Stimulated activated CD4-positive, alpha-beta T cell treated with anti-CD3 and anti-CD28 coated beads, Interleukin-12 subunit alpha, Interleukin-12 subunit beta, amount 100 ng/mL, for 4 hours (primary cell): ENCODE data around the gene RUNX2.

Experiments used
- DNase-seq: peaks from one replicate; pipeline ENCODE4 v3.0.0-alpha.2; 2020

Gene RUNX2

GRCh38 chr6:45491048-45491735 is 163.1 kb downstream of the RUNX2 start:
- DNase-seq, result no peak

GRCh38 chr6:45491874-45492273 is 163.7 kb downstream of the RUNX2 start:
- DNase-seq, result no peak

- DNase-seq, result no peak
These were observed 165.6 kb downstream of the RUNX2 start for GRCh38 chr6:45493761-45494160.

GRCh38 chr6:45494416-45495135 is 166.4 kb downstream of the RUNX2 start:
- no peak for DNase-seq

- DNase-seq, result no peak
These were observed 167.4 kb downstream of the RUNX2 start for GRCh38 chr6:45495429-45496084.

- no peak for DNase-seq
These were observed 167.9 kb downstream of the RUNX2 start for GRCh38 chr6:45496085-45496433.

- no peak for DNase-seq
These were observed 170.5 kb downstream of the RUNX2 start for GRCh38 chr6:45498591-45498990.

- no peak for DNase-seq
These were observed 173.0 kb downstream of the RUNX2 start for GRCh38 chr6:45500924-45501816.

- no peak for DNase-seq
These were observed 174.3 kb downstream of the RUNX2 start for GRCh38 chr6:45502456-45502855.

- no peak for DNase-seq
These were observed 176.8 kb downstream of the RUNX2 start for GRCh38 chr6:45504947-45505346.

- no peak for DNase-seq
These were observed 177.3 kb downstream of the RUNX2 start for GRCh38 chr6:45505470-45505869.

- no peak for DNase-seq
These were observed 179.1 kb downstream of the RUNX2 start for GRCh38 chr6:45507186-45507585.

- DNase-seq, result no peak
These were observed 181.3 kb downstream of the RUNX2 start for GRCh38 chr6:45509426-45509825.

GRCh38 chr6:45512717-45513116 is 184.6 kb downstream of the RUNX2 start:
- no peak for DNase-seq

GRCh38 chr6:45513213-45513618 is 185.1 kb downstream of the RUNX2 start:
- DNase-seq, result no peak

GRCh38 chr6:45513843-45514242 is 185.7 kb downstream of the RUNX2 start:
- no peak for DNase-seq

GRCh38 chr6:45514454-45515230 is 186.5 kb downstream of the RUNX2 start:
- DNase-seq, result no peak

GRCh38 chr6:45518013-45518720 is 190.0 kb downstream of the RUNX2 start:
- no peak for DNase-seq

GRCh38 chr6:45521226-45521625 is 193.1 kb downstream of the RUNX2 start:
- DNase-seq, result no peak

- no peak for DNase-seq
These were observed 194.4 kb downstream of the RUNX2 start for GRCh38 chr6:45522486-45522885.

- DNase-seq, result no peak
These were observed 199.1 kb downstream of the RUNX2 start for GRCh38 chr6:45527210-45527609.
